ENCODE measurements around the gene ADM5. TPM values are rescaled to one million over a fixed set of nuclear protein-coding genes. Genes with fewer than 3 reads are reported as not detected.

Gene ADM5
- total RNA-seq, 2 donors from 2014 or later = 0.24 to 2.0 TPM

DNA sequence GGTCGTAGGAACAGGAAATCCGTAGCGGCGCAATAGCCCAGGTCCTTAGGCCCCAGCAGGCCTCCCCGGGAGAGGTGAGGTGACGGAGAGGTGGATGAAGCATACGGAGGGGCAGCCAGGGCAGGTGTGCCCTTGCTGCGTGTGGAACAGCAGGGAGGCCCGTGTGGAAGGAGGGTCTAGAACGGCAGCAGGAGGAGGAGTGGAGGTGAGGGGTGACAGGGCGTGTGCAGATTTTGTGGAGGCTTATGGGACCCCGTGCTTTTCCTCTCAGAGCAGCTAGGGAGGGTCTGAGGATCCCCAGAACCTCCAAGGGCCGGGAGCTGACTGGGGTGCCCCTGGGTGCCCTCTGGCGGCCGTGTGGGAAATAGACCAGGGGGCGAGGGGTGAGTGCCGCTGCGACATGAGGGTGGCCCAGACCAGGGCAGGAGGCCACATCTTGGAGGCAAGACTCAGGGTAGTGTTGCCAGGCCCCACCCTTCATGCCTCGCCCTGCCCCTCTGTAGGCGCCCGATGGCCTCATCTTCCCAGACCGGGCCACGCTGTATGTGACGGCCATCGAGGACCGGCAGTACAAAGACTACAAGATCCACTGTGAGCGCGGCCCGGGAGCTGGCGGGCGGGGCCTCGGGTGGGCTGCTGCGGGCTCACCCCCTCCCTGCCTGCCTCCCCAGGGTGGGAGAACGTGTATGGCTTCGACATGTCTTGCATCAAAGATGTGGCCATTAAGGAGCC is 5.0 kb upstream of the ADM5 start:
- intact Hi-C loops (cut with DNase I) = no loop called here
- Histone ChIP-seq H3K9me3 (no peaks in the 10 kb centered on the region), H3K27me3 (no peaks in the 10 kb centered on the region), H3K36me3 (no peaks in the 10 kb centered on the region), H3K9ac (ENCODE audit: low read depth in 2 of 2, low read length in 2 of 2) (no peak overlapping the region), H3K4me3 (no peak overlapping the region), H3K4me1 (peaks cover 9% of the 10 kb centered on the region), H3K27ac (no peak overlapping the region)
- TF ChIP-seq, protein P1, sequence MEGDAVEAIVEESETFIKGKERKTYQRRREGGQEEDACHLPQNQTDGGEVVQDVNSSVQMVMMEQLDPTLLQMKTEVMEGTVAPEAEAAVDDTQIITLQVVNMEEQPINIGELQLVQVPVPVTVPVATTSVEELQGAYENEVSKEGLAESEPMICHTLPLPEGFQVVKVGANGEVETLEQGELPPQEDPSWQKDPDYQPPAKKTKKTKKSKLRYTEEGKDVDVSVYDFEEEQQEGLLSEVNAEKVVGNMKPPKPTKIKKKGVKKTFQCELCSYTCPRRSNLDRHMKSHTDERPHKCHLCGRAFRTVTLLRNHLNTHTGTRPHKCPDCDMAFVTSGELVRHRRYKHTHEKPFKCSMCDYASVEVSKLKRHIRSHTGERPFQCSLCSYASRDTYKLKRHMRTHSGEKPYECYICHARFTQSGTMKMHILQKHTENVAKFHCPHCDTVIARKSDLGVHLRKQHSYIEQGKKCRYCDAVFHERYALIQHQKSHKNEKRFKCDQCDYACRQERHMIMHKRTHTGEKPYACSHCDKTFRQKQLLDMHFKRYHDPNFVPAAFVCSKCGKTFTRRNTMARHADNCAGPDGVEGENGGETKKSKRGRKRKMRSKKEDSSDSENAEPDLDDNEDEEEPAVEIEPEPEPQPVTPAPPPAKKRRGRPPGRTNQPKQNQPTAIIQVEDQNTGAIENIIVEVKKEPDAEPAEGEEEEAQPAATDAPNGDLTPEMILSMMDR (IDR thresholded peaks at IDR 0.05) = peak; percentile 55
- DNase-seq = no peak

DNA sequence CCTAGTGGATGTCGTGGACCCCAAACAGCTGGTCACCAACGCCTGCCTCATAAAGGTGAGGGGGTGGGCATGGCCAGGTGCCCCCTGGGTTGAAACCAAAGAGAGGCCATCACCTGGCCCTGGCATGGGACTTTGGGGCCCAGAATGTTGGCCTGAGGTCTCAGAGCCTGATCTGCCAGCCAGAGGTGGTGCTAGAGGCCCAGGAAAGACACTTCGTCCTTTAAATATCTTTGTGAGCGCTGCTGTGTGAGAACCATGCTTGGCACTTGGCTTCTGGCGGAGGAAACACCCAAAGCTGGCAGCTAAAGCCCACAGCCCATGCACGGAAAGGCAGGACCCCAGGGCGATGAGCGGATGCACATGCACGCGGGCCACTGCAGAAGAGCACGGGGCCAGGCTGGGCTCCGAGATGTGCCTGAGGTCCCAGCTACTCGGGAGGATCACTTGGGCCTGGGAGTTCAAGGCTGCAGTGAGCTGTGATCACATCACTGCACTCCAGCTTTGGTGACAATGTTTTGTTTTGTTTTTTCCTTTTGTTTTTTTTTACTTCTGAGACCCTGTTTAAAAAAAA is 4.3 kb upstream of the ADM5 start:
- TF ChIP-seq, protein P1 (IDR thresholded peaks at IDR 0.05) = no peak
- Histone ChIP-seq H3K9me3 (no peaks in the 10 kb centered on the region), H3K9ac (ENCODE audit: low read depth in 2 of 2, low read length in 2 of 2) (no peak overlapping the region), H3K36me3 (no peaks in the 10 kb centered on the region), H3K4me1 (peaks cover 11% of the 10 kb centered on the region), H3K27me3 (peaks cover 6% of the 10 kb centered on the region), H3K27ac (no peak overlapping the region), H3K4me3 (no peak overlapping the region)
- DNase-seq = no peak
- intact Hi-C loops (cut with DNase I) = no loop called here

DNA sequence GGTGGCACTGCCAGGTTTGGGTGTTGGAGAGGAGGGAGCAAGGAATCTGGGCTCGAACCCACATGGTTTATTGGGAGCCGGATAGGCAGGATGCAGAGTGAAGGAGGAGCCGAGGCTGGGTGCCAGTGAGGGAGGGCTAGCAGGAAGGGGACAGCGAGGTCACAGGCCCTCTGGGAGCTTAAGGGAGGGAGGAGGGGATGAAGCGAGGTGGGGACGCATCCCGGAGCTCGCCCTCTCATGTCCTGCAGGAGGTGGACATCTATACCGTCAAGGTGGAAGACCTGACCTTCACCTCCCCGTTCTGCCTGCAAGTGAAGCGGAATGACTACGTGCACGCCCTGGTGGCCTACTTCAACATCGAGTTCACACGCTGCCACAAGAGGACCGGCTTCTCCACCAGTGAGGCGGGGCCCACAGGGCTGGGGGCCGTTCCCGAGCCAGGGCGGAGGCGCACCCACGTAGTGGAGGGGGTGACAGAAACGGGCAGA is 3.5 kb upstream of the ADM5 start:
- Histone ChIP-seq H3K27me3 (peaks cover 12% of the 10 kb centered on the region), H3K4me1 (peaks cover 5% of the 10 kb centered on the region), H3K9ac (ENCODE audit: low read depth in 2 of 2, low read length in 2 of 2) (no peak overlapping the region), H3K9me3 (no peaks in the 10 kb centered on the region), H3K27ac (no peak overlapping the region), H3K36me3 (no peaks in the 10 kb centered on the region), H3K4me3 (no peak overlapping the region)
- intact Hi-C loops (cut with DNase I) = no loop called here
- no peak for DNase-seq
- TF ChIP-seq, protein P1 (IDR thresholded peaks at IDR 0.05) = no peak

DNA sequence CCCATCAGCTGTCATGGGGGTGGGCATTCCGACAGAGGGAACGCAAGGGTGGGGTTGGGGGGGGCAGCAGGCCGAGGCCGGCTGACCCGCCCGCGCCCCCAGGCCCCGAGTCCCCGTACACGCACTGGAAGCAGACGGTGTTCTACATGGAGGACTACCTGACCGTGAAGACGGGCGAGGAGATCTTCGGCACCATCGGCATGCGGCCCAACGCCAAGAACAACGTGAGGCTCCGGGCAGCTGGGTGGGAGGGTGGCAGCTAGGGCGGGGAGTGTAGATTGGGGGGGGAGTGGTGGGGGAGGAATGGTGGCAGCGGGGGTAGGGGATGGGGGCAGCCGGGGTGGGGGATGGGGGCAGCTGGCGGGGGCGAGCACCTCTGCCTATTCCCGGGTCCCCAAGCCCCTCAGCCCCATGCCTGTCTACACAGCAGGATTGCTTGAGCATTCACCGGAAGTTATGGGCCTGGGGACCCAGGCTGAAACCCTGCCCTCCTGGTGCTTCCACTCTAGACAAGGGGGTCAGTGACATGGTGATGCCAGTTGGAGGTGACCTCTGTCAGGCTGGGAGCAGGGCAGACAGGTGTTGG is 2.8 kb upstream of the ADM5 start:
- H3K27me3 ChIP-seq = peaks cover 12% of the 10 kb centered on the region
- no peaks in the 10 kb centered on the region for H3K9me3 ChIP-seq
- no peak overlapping the region for H3K27ac ChIP-seq
- TF ChIP-seq, protein P1 (IDR thresholded peaks at IDR 0.05) = no peak
- intact Hi-C loops (cut with DNase I) = no loop called here
- H3K4me3 ChIP-seq = no peak overlapping the region
- DNase-seq = no peak
- H3K36me3 ChIP-seq = no peaks in the 10 kb centered on the region
- H3K9ac ChIP-seq (ENCODE audit: low read depth in 2 of 2, low read length in 2 of 2) = no peak overlapping the region
- H3K4me1 ChIP-seq = peaks cover 4% of the 10 kb centered on the region

DNA sequence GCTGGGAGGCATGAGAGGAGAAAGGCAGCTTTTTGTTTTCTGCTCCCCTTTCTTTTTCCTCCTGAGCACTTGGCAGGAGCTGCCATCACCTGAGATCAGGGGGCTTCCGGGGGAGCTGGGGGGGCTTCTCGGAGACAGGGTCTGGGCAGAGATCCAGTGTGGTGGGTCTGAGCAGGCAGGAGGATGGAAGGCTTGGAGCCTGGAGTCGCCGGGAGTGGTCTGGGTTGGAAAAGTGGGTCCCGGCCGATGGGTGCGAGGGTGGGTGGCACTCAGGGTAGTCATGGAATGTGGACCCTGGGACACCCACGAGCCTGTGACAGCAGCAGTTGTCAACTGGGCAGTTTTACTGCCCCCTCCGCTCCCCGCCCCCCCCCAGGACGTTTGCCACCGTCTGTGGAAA is 2.2 kb upstream of the ADM5 start:
- peaks cover 12% of the 10 kb centered on the region for H3K27me3 ChIP-seq
- H3K27ac ChIP-seq = no peak overlapping the region
- TF ChIP-seq, protein P1 (IDR thresholded peaks at IDR 0.05) = no peak
- H3K4me1 ChIP-seq = peaks cover 4% of the 10 kb centered on the region
- H3K9ac ChIP-seq (ENCODE audit: low read depth in 2 of 2, low read length in 2 of 2) = no peak overlapping the region
- H3K9me3 ChIP-seq = no peaks in the 10 kb centered on the region
- no peak for DNase-seq
- H3K36me3 ChIP-seq = no peaks in the 10 kb centered on the region
- H3K4me3 ChIP-seq = no peak overlapping the region
- intact Hi-C loops (cut with DNase I) = no loop called here
